ENCODE results near the gene DHX15. TPM values are rescaled to one million over a fixed set of nuclear protein-coding genes. Genes with fewer than 3 reads are reported as not detected.

DHX15 gene
- total and polyA plus RNA-seq, 10 of the 15 experiments (the other 5 are each of a cell fraction or from before 2014, with no cell fraction given) = 166 to 269 (median 184) TPM

DNA sequence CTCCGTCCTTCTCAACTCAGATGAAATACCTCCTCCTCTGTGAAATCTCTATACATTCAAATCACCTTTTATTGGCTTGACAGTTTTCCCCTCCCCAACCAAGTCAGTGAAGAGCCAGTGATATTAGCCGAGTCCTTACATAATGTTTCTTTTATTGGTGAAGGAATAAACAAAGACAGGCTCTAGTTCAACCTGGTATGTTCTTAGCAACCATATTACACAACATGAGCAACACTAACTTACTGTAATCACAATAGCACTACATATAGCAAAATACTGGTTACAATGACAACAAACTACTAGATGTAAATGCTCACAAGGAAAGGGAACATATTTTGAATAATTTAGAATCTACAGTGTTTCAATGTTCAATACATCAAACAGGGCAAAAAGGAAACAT is 19.9 kb downstream of the DHX15 start:
- Histone ChIP-seq H3K27me3 (replicated peaks in 1 of 2; ENCODE audit: control insufficient read depth in 2 of 2, insufficient read depth in 2 of 2, low read length in 1 of 2) (no peaks in the 10 kb centered on the region), H3K4me3 (no peak overlapping the region), H3K4me2 (ENCODE audit: control insufficient read depth, insufficient read depth) (no peak overlapping the region), H4K20me1 (ENCODE audit: control insufficient read depth, insufficient read depth) (peaks cover 6% of the 10 kb centered on the region; the same call in 1 of the 2 replicates), H3K4me1 (ENCODE audit: control insufficient read depth, insufficient read depth, low read length) (no peaks in the 10 kb centered on the region), H3K27ac (ENCODE audit: control insufficient read depth, insufficient read depth) (no peak overlapping the region), H2AFZ (ENCODE audit: control insufficient read depth, low read depth, low read length) (no peak overlapping the region), H3K9me3 (replicated peaks; ENCODE audit: control insufficient read depth, insufficient read depth, low read length) (no peaks in the 10 kb centered on the region; the same call in 2 of the 3 replicates), H3K36me3 (ENCODE audit: control insufficient read depth in 2 of 2, insufficient read depth in 2 of 2, low read length in 1 of 2) (peaks cover 2 to 24% of the 10 kb centered on the region in 2 experiments), H3K79me2 (ENCODE audit: control insufficient read depth, insufficient read depth, low read length) (peaks cover 90% of the 10 kb centered on the region), H3K9ac (ENCODE audit: control insufficient read depth, insufficient read depth, low read length) (no peak overlapping the region)
- ATAC-seq (no peak), FAIRE-seq (peak; percentile 7), DNase-seq (ENCODE audit: low read depth, low spot score) (no peak)
- SMC1A ChIA-PET (ENCODE audit: uncharacterized antibody, unreplicated experiment) = interaction anchor here (0.9 kb wide), 1 partner anchor 14 kb away, joined by 3 read pairs; no protein-coding TSS in a partner anchor
- in situ Hi-C loops (cut with MboI) = loop anchor here (25.0 kb wide), 1 partner anchor 823 kb away; the partner anchor contains the start of gene ANAPC4
- intact Hi-C loops (cut with micrococcal nuclease; ENCODE audit: unreplicated experiment) = no loop called here
- TF ChIP-seq WRNIP1 (IDR thresholded peaks at IDR 0.05; ENCODE audit: borderline replicate concordance, low read depth, low read length) (no peak), CBX5 (IDR thresholded peaks at IDR 0.05; ENCODE audit: low read depth) (no peak), PML (IDR thresholded peaks at IDR 0.05; ENCODE audit: low read length) (no peak), CEBPB (IDR thresholded peaks at IDR 0.05; ENCODE audit: borderline replicate concordance in 1 of 2, low read depth in 2 of 2, low read length in 2 of 2) (no peak)
- TF ChIP-seq, protein P1, sequence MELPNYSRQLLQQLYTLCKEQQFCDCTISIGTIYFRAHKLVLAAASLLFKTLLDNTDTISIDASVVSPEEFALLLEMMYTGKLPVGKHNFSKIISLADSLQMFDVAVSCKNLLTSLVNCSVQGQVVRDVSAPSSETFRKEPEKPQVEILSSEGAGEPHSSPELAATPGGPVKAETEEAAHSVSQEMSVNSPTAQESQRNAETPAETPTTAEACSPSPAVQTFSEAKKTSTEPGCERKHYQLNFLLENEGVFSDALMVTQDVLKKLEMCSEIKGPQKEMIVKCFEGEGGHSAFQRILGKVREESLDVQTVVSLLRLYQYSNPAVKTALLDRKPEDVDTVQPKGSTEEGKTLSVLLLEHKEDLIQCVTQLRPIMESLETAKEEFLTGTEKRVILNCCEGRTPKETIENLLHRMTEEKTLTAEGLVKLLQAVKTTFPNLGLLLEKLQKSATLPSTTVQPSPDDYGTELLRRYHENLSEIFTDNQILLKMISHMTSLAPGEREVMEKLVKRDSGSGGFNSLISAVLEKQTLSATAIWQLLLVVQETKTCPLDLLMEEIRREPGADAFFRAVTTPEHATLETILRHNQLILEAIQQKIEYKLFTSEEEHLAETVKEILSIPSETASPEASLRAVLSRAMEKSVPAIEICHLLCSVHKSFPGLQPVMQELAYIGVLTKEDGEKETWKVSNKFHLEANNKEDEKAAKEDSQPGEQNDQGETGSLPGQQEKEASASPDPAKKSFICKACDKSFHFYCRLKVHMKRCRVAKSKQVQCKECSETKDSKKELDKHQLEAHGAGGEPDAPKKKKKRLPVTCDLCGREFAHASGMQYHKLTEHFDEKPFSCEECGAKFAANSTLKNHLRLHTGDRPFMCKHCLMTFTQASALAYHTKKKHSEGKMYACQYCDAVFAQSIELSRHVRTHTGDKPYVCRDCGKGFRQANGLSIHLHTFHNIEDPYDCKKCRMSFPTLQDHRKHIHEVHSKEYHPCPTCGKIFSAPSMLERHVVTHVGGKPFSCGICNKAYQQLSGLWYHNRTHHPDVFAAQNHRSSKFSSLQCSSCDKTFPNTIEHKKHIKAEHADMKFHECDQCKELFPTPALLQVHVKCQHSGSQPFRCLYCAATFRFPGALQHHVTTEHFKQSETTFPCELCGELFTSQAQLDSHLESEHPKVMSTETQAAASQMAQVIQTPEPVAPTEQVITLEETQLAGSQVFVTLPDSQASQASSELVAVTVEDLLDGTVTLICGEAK (IDR thresholded peaks at IDR 0.05; ENCODE audit: borderline replicate concordance) = no peak
- RAD21 ChIA-PET (ENCODE audit: unreplicated experiment) = no interaction called here
- CTCF ChIA-PET = interaction anchor here (0.8 to 5.2 kb wide), 2 partner anchors 13 to 19 kb away, joined by 3 to 26 read pairs; no protein-coding TSS in a partner anchor
- WGBS (ENCODE audit: insufficient coverage, insufficient replicate concordance, low lambda C conversion rate, missing lambda C conversion rate) = 98% methylated on average over 2 of the region's 2 CpGs
- BruUV-seq (replicated peaks) = no TSS peak
- POLR2A ChIA-PET = no interaction called here
